ENCODE results near the gene WDR18. TPM values are rescaled to one million over a fixed set of nuclear protein-coding genes. Genes with fewer than 3 reads are reported as not detected.

The WDR18 gene
- total RNA-seq, 6 donors from 2014 or later = 29.2 to 122 (median 38.6) TPM

GRCh38 chr19:961866-962620 lies 22.1 kb upstream of the WDR18 start:
- ATAC-seq (ENCODE audit: low FRiP score in 2 of 2) (no peak), DNase-seq (no peak)
- no peaks in the 10 kb centered on the region for H3K27me3 ChIP-seq
- peak overlapping the region in 1 of 4 donors; percentile 25 for H3K27ac ChIP-seq
- H3K4me1 ChIP-seq = peaks cover 4 to 18% (median 11%) of the 10 kb centered on the region in 4 donors
- TF ChIP-seq POLR2A (IDR thresholded peaks at IDR 0.05) = no peak
- TF ChIP-seq POLR2AphosphoS5 (IDR thresholded peaks at IDR 0.05) = no peak
- no peak for TF ChIP-seq CTCF (IDR thresholded peaks at IDR 0.05)
- TF ChIP-seq EP300 (IDR thresholded peaks at IDR 0.05) = no peak
- no peak overlapping the region for H3K4me3 ChIP-seq
- H3K9me3 ChIP-seq = no peaks in the 10 kb centered on the region
- H3K36me3 ChIP-seq = peaks cover 6 to 41% (median 23%) of the 10 kb centered on the region in 4 donors
- 65 to 76% methylated on average over 14 of the region's 14 CpGs for WGBS, 2 donors

GRCh38 chr19:962683-963400 lies 21.3 kb upstream of the WDR18 start:
- no peaks in the 10 kb centered on the region for H3K27me3 ChIP-seq
- H3K36me3 ChIP-seq = peaks cover 6 to 46% (median 25%) of the 10 kb centered on the region in 4 donors
- WGBS, 2 donors = 79 to 86% methylated on average over 10 to 28 of the region's 31 CpGs

GRCh38 chr19:963486-963951 lies 20.6 kb upstream of the WDR18 start:
- Histone ChIP-seq H3K9me3 (no peaks in the 10 kb centered on the region), H3K36me3 (peaks cover 9 to 51% (median 28%) of the 10 kb centered on the region in 4 donors), H3K27me3 (no peaks in the 10 kb centered on the region), H3K4me3 (no peak overlapping the region), H3K27ac (no peak overlapping the region), H3K4me1 (peaks cover 4 to 18% (median 11%) of the 10 kb centered on the region in 4 donors)
- ATAC-seq (ENCODE audit: low FRiP score in 2 of 2) (no peak), DNase-seq (no peak)
- no peak for TF ChIP-seq CTCF (IDR thresholded peaks at IDR 0.05)
- TF ChIP-seq POLR2AphosphoS5 (IDR thresholded peaks at IDR 0.05) = no peak
- no peak for TF ChIP-seq POLR2A (IDR thresholded peaks at IDR 0.05)
- no peak for TF ChIP-seq EP300 (IDR thresholded peaks at IDR 0.05)
- WGBS, 2 donors = 81 to 86% methylated on average over 10 to 11 of the region's 11 CpGs

More at GRCh38 chr19:962683-963400, 21.3 kb upstream of the WDR18 start:
- Histone ChIP-seq H3K4me3 (no peak overlapping the region), H3K9me3 (no peaks in the 10 kb centered on the region), H3K4me1 (peaks cover 4 to 18% (median 11%) of the 10 kb centered on the region in 4 donors), H3K27ac (peak overlapping the region in 1 of 4 donors; percentile 25)
- ATAC-seq (ENCODE audit: low FRiP score in 2 of 2) (no peak), DNase-seq (no peak)
- TF ChIP-seq POLR2A (IDR thresholded peaks at IDR 0.05) (no peak), CTCF (IDR thresholded peaks at IDR 0.05) (no peak), POLR2AphosphoS5 (IDR thresholded peaks at IDR 0.05) (no peak), EP300 (IDR thresholded peaks at IDR 0.05) (no peak)

GRCh38 chr19:964116-964520 lies 20.0 kb upstream of the WDR18 start:
- Histone ChIP-seq H3K4me1 (peaks cover 4 to 18% (median 11%) of the 10 kb centered on the region in 4 donors), H3K27me3 (no peaks in the 10 kb centered on the region), H3K27ac (no peak overlapping the region), H3K4me3 (no peak overlapping the region), H3K36me3 (peaks cover 15 to 57% (median 34%) of the 10 kb centered on the region in 4 donors), H3K9me3 (no peaks in the 10 kb centered on the region)
- 95 to 96% methylated on average over 12 to 16 of the region's 16 CpGs for WGBS, 2 donors
- no peak for ATAC-seq (ENCODE audit: low FRiP score in 2 of 2)
- TF ChIP-seq POLR2A (IDR thresholded peaks at IDR 0.05) = no peak
- no peak for TF ChIP-seq CTCF (IDR thresholded peaks at IDR 0.05)
- TF ChIP-seq POLR2AphosphoS5 (IDR thresholded peaks at IDR 0.05) = no peak
- no peak for TF ChIP-seq EP300 (IDR thresholded peaks at IDR 0.05)
- DNase-seq = no peak

Data from upper lobe of left lung (tissue), 6 donors.